Loucy (cell line): ENCODE measurements around the gene CFAP53.

Experiments used
- CTCF ChIP-seq: fragments of 200-600 bp; sonication (generic); conservative IDR thresholded peaks from 2 replicates; pipeline ENCODE4 v1.5.1; 2014; ENCODE audit warnings: mild to moderate bottlenecking, antibody characterized with exemption, low read length
- EZH2phosphoT487 ChIP-seq: fragments of 200-600 bp; IDR thresholded peaks from 2 replicates; pipeline ENCODE4 v1.6.1; 2018; ENCODE audit warnings: antibody characterized with exemption, mild to moderate bottlenecking, moderate library complexity, borderline replicate concordance

GRCh38 chr18:50193796-50194630 is 72.3 kb downstream of the CFAP53 start:
- TF ChIP-seq CTCF (no peak), EZH2phosphoT487 (no peak)
